Glutamatergic neuron (in vitro differentiated cells): ENCODE measurements around the gene UGT1A5. TPM values are rescaled to one million over a fixed set of nuclear protein-coding genes. Genes with fewer than 3 reads are reported as not detected.

ENCODE experiments used
- DNase-seq: peaks from one replicate; pipeline ENCODE4 v3.0.0; 2022
- H3K27ac Mint-ChIP-seq: one replicate; pipeline ENCODE4 v1.8.0; 2020; ENCODE audit warnings: mild to moderate bottlenecking, mixed read lengths, inconsistent platforms; ENCODE audit not compliant: unreplicated experiment
- H3K27me3 Mint-ChIP-seq: one replicate; pipeline ENCODE4 v1.8.0; 2020; ENCODE audit warnings: mild to moderate bottlenecking, moderate library complexity, mixed read lengths, inconsistent platforms; ENCODE audit not compliant: unreplicated experiment
- H3K36me3 Mint-ChIP-seq: one replicate; pipeline ENCODE4 v1.8.0; 2020; ENCODE audit warnings: mild to moderate bottlenecking, mixed read lengths, inconsistent platforms; ENCODE audit not compliant: unreplicated experiment
- H3K4me1 Mint-ChIP-seq: one replicate; pipeline ENCODE4 v1.8.0; 2020; ENCODE audit warnings: mild to moderate bottlenecking, low read depth, mixed read lengths, inconsistent platforms; ENCODE audit not compliant: unreplicated experiment
- H3K4me3 Mint-ChIP-seq: one replicate; pipeline ENCODE4 v1.8.0; 2020; ENCODE audit warnings: mild to moderate bottlenecking, mixed read lengths, inconsistent platforms; ENCODE audit not compliant: unreplicated experiment
- H3K9me3 Mint-ChIP-seq: one replicate; pipeline ENCODE4 v1.8.0; 2020; ENCODE audit warnings: mild to moderate bottlenecking, moderate library complexity, mixed read lengths, inconsistent platforms; ENCODE audit not compliant: unreplicated experiment
- long read RNA-seq: library from polyadenylated mRNA; unstranded; transcript quantifications from one replicate; pipeline ENCODE4 v2.0.0, GENCODE V29; 2020; ENCODE audit not compliant: unreplicated experiment
- total RNA-seq: library from RNA; stranded (reverse); fragmentation: NEBNext Ultra II Directional; extraction: Animal tissue kit (Norgen Biotek cat#: 25700); gene quantifications from one replicate; pipeline ENCODE4 v1.2.1, GENCODE V29; 2021; ENCODE audit not compliant: unreplicated experiment
- TF ChIP-seq, protein P1 (sequence below): fragments of 200-600 bp; sonication (generic); IDR thresholded peaks from one replicate; pipeline ENCODE4 v1.5.0; 2021; ENCODE audit not compliant: partially characterized antibody, unreplicated experiment

The UGT1A5 gene
- not detected for total RNA-seq
- long read RNA-seq = 0 reads

DNA sequence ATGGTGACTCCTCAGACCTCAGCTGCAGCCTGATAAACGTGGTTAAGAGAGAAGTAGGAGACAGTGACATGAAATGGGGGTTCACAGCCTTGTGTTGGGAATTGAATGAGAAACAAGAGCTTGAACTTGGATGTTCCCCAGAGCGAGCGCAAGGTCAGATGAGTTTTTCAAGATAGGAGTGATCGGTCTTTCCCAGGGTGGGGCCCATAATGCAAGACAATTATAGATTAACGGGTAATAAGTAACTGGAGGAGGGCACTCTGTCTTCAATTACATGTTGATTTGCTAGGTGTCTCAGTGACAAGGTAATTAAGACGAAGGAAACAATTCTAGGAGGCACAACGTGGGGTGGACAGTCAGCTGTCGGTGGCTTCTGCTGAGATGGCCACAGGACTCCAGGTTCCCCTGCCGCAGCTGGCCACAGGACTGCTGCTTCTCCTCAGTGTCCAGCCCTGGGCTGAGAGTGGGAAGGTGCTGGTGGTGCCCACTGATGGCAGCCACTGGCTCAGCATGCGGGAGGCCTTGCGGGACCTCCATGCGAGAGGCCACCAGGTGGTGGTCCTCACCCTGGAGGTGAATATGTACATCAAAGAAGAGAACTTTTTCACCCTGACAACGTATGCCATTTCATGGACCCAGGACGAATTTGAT, at the start of gene UGT1A5:
Gene UGT1A5, plus strand, starts transcription at position 297 of the 651 bp plus-strand sequence. Its CDS starts 85 bp downstream, at position 382.
- DNase-seq = no peak
- Mint-ChIP-seq H3K4me3 (no peak within 1 kb of the TSS), H3K9me3 (no peaks in the 10 kb centered on the region), H3K27ac (no peak within 1 kb of the TSS), H3K36me3 (no peaks in the 10 kb centered on the region), H3K4me1 (no peaks in the 10 kb centered on the region), H3K27me3 (peaks cover 1% of the 10 kb centered on the region)
- TF ChIP-seq, protein P1, sequence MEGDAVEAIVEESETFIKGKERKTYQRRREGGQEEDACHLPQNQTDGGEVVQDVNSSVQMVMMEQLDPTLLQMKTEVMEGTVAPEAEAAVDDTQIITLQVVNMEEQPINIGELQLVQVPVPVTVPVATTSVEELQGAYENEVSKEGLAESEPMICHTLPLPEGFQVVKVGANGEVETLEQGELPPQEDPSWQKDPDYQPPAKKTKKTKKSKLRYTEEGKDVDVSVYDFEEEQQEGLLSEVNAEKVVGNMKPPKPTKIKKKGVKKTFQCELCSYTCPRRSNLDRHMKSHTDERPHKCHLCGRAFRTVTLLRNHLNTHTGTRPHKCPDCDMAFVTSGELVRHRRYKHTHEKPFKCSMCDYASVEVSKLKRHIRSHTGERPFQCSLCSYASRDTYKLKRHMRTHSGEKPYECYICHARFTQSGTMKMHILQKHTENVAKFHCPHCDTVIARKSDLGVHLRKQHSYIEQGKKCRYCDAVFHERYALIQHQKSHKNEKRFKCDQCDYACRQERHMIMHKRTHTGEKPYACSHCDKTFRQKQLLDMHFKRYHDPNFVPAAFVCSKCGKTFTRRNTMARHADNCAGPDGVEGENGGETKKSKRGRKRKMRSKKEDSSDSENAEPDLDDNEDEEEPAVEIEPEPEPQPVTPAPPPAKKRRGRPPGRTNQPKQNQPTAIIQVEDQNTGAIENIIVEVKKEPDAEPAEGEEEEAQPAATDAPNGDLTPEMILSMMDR = no peak

DNA sequence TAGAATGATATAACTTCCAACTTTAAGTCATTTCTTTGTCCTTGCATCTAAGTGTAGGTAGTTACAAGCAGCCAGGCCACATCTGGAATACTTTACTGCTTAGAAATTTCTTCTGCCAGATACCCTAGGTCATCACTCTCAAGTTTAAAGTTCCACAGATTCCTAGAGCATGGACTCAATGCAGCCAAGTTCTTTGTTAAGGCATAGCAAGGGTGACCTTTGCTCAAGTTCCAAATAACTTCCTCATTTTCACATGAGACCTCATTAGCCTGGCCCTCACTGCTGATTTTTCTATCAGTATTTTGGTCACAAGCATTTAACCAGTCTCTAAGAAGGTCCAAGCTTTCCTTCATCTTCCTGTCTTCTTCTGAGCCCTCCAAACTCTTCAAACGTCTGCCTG, 48.8 kb upstream of the UGT1A5 start:
- DNase-seq = no peak
- TF ChIP-seq, protein P1 = no peak
- no peaks in the 10 kb centered on the region for H3K27me3 Mint-ChIP-seq
- no peaks in the 10 kb centered on the region for H3K36me3 Mint-ChIP-seq
- no peak overlapping the region for H3K27ac Mint-ChIP-seq
- peaks cover 2% of the 10 kb centered on the region for H3K9me3 Mint-ChIP-seq
- no peak overlapping the region for H3K4me3 Mint-ChIP-seq
- H3K4me1 Mint-ChIP-seq = no peaks in the 10 kb centered on the region

DNA sequence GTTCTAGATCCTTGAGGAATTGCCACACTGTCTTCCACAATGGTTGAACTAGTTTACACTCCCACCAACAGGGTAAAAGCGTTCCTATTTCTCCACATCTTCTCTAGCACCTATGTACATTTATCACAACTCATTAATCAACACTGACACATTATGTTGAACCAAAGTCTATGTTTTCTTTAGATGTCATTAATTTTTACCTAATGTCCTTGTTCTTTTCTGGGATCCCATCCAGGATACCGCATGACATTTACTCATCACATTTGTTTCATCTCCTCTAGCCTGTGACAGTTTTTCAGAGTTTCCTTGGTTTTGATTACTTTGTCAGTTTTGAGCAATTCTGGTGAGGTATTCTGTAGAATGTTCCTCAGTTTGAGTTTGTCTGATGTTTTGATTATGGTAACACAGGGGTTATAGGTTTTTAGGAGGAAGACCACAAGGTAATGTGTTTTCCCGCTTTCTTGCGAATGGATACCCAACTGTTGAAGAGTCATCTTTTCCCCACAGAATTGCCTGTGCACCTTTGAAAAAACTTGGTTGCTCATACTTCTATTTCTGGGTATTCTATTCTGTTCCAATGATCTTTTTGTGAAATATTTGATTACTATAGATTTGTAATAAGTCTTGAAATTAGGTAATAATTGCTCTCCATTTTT, 44.0 kb upstream of the UGT1A5 start:
- no peak for DNase-seq
- Mint-ChIP-seq H3K4me3 (no peak overlapping the region), H3K9me3 (no peaks in the 10 kb centered on the region)

DNA sequence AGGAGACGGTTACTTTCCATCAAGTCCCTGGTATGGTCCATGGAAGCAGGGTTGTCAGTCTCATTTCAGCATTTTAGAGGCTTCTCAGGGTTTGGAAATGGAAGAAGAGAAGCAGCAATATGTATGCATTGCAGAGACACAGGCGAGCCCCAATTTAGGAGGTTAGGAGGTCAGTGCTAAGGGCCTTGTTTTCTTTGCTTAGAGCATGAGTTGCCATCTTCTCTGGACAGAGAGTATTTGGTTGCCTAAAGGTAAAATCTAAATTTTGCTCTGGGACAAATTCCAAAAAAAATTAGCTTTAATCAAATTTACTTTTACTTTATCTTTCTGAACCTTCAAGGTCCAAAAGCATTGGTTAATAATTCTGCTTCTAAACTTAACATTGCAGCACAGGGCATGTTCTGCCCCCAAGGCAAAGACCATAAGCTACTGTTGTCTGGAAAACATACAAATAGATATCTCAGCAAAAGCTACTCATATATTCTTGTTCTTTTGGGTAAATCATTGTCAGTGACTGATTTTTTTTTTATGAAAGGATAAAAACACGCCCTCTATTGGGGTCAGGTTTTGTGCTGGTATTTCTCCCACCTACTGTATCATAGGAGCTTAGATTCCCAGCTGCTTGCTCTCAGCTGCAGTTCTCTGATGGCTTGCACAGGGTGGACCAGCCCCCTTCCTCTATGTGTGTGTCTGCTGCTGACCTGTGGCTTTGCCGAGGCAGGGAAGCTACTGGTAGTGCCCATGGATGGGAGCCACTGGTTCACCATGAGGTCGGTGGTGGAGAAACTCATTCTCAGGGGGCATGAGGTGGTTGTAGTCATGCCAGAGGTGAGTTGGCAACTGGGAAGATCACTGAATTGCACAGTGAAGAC, 41.2 kb upstream of the UGT1A5 start, which contains the start of gene UGT1A9:
Gene UGT1A9, plus strand, starts transcription at position 609 of the 872 bp plus-strand sequence. Its CDS starts 37 bp downstream, at position 646.
- Mint-ChIP-seq H3K36me3 (no peaks in the 10 kb centered on the region), H3K27me3 (no peaks in the 10 kb centered on the region), H3K4me3 (no peak within 1 kb of the TSS), H3K27ac (no peak within 1 kb of the TSS), H3K4me1 (peaks cover 9% of the 10 kb centered on the region), H3K9me3 (no peaks in the 10 kb centered on the region)
- TF ChIP-seq, protein P1 = no peak
- DNase-seq = no peak

More for the DNA sequence above, 44.0 kb upstream of the UGT1A5 start:
- no peak overlapping the region for H3K27ac Mint-ChIP-seq
- H3K27me3 Mint-ChIP-seq = no peaks in the 10 kb centered on the region
- H3K36me3 Mint-ChIP-seq = no peaks in the 10 kb centered on the region
- H3K4me1 Mint-ChIP-seq = no peaks in the 10 kb centered on the region
- TF ChIP-seq, protein P1 = no peak
